IMR-90 (cell line): ENCODE measurements around the gene LRRC72. TPM values are rescaled to one million over a fixed set of nuclear protein-coding genes. Genes with fewer than 3 reads are reported as not detected.

Experiments
- ATAC-seq: fragments of 200-7000 bp; cut with Tn5 transposase; 2 replicates; pipeline ENCODE4 v1.9.1; 2020; ENCODE audit warnings: low read depth, mild to moderate bottlenecking, moderate library complexity
- BruUV-seq: library from RNA; stranded (reverse); fragments of 400-500 nt; replicated peaks from 2 replicates; lab custom pipeline; 2021; lab: Mats Ljungman, UMichigan
- CTCF ChIA-PET: fragments of 300-600 bp; formaldehyde crosslinking; extraction: SDS; loops from one replicate; lab custom pipeline; 2021; ENCODE audit warnings: antibody characterized with exemption; lab: Yijun Ruan, JAX
- POLR2A ChIA-PET: fragments of 300-600 bp; sonication (Branson Sonifier 250); formaldehyde crosslinking; loops from one replicate; lab custom pipeline; 2022; ENCODE audit warnings: antibody characterized with exemption; ENCODE audit not compliant: unreplicated experiment; lab: Charles Lee
- DNase-seq: peaks from one replicate; pipeline ENCODE4 v3.0.0; 2013
- H2AFZ ChIP-seq: replicated peaks from 2 replicates; pipeline ENCODE3; 2013; ENCODE audit warnings: low read length, mild to moderate bottlenecking; ENCODE audit not compliant: poor library complexity
- H2AK5ac ChIP-seq: 2 replicates; pipeline ENCODE4 v1.6.1; 2013; ENCODE audit warnings: low read depth, low read length, inconsistent platforms
- H2AK9ac ChIP-seq: replicated peaks from 2 replicates; pipeline ENCODE3; 2013; ENCODE audit warnings: mild to moderate bottlenecking, low read depth, low read length, moderate library complexity; ENCODE audit not compliant: poor library complexity
- H2BK120ac ChIP-seq: 2 replicates; pipeline ENCODE4 v1.6.1; 2013; ENCODE audit warnings: low read depth, low read length, inconsistent platforms
- H2BK15ac ChIP-seq: 3 replicates; pipeline ENCODE4 v1.6.1; 2013; ENCODE audit warnings: low read depth, low read length, inconsistent platforms
- H2BK20ac ChIP-seq: 2 replicates; pipeline ENCODE4 v1.6.1; 2013; ENCODE audit warnings: low read depth, mild to moderate bottlenecking, inconsistent platforms, low read length, moderate library complexity
- H2BK5ac ChIP-seq: 2 replicates; pipeline ENCODE4 v1.6.1; 2013; ENCODE audit warnings: mild to moderate bottlenecking, low read depth, low read length, inconsistent platforms; ENCODE audit not compliant: poor library complexity, severe bottlenecking
- H3K14ac ChIP-seq: replicated peaks from 2 replicates; pipeline ENCODE4 v1.6.1; 2013; ENCODE audit warnings: low read depth, low read length, inconsistent platforms
- H3K18ac ChIP-seq: 2 replicates; pipeline ENCODE4 v1.6.1; 2013; ENCODE audit warnings: low read depth, low read length, control low read depth
- H3K23ac ChIP-seq: 2 replicates; pipeline ENCODE4 v1.6.1; 2013; ENCODE audit warnings: low read depth, low read length, inconsistent platforms
- H3K27ac ChIP-seq: 2 replicates; pipeline ENCODE4 v1.5.1; 2013; ENCODE audit warnings: mild to moderate bottlenecking, control low read depth, low read length; ENCODE audit not compliant: insufficient read depth
- H3K27me3 ChIP-seq: 2 replicates; pipeline ENCODE4 v1.6.1; 2013; ENCODE audit warnings: low read length; ENCODE audit not compliant: control insufficient read depth, insufficient read depth
- H3K36me3 ChIP-seq: 2 replicates; pipeline ENCODE4 v1.6.1; 2013; ENCODE audit warnings: low read length, mixed read lengths; ENCODE audit not compliant: control insufficient read depth, insufficient read depth
- H3K4ac ChIP-seq: 2 replicates; pipeline ENCODE4 v1.6.1; 2013; ENCODE audit warnings: low read depth, low read length, inconsistent platforms
- H3K4me1 ChIP-seq: 2 replicates; pipeline ENCODE4 v1.6.1; 2013; ENCODE audit warnings: low read length, mixed read lengths; ENCODE audit not compliant: control insufficient read depth, insufficient read depth
- H3K4me2 ChIP-seq: 2 replicates; pipeline ENCODE4 v1.6.1; 2013; ENCODE audit warnings: low read depth, mild to moderate bottlenecking, control low read depth, low read length, moderate library complexity
- H3K4me3 ChIP-seq: 2 replicates; pipeline ENCODE4 v1.5.1; 2013; ENCODE audit warnings: low read depth, mild to moderate bottlenecking, control low read depth, low read length, moderate library complexity; ENCODE audit not compliant: insufficient read depth
- H3K56ac ChIP-seq: 2 replicates; pipeline ENCODE4 v1.6.1; 2013; ENCODE audit warnings: low read length, inconsistent platforms; ENCODE audit not compliant: insufficient read depth; ENCODE audit errors: extremely low read depth
- H3K79me1 ChIP-seq, 2 experiments: 2 replicates each; pipeline ENCODE4 v1.6.1; 2013; ENCODE audit warnings: low read length in 2 of 2, inconsistent platforms in 1 of 2, low read depth in 1 of 2
- H3K9ac ChIP-seq: 2 replicates; pipeline ENCODE4 v1.6.1; 2013; ENCODE audit warnings: low read depth, low read length, control low read depth
- H3K9me1 ChIP-seq: 2 replicates; pipeline ENCODE4 v1.6.1; 2013; ENCODE audit warnings: low read length, inconsistent platforms; ENCODE audit not compliant: insufficient read depth
- H3K9me3 ChIP-seq: 2 replicates; pipeline ENCODE4 v1.6.1; 2013; ENCODE audit warnings: low read length; ENCODE audit not compliant: control insufficient read depth, insufficient read depth
- H4K20me1 ChIP-seq: 2 replicates; pipeline ENCODE4 v1.6.1; 2013; ENCODE audit warnings: low read length, inconsistent platforms; ENCODE audit not compliant: insufficient read depth
- H4K5ac ChIP-seq: 2 replicates; pipeline ENCODE4 v1.6.1; 2013; ENCODE audit warnings: mild to moderate bottlenecking, low read depth, low read length, control low read depth
- H4K8ac ChIP-seq, 2 experiments: 2 replicates each; pipeline ENCODE4 v1.6.1; 2013; ENCODE audit warnings: low read depth in 2 of 2, low read length in 2 of 2, control low read depth in 1 of 2, inconsistent platforms in 1 of 2
- H4K91ac ChIP-seq: 2 replicates; pipeline ENCODE4 v1.6.1; 2013; ENCODE audit warnings: low read depth, low read length, inconsistent platforms; ENCODE audit not compliant: insufficient read depth
- BHLHE40 ChIP-seq: fragments of 150-350 bp; IDR thresholded peaks from 2 replicates; pipeline ENCODE4 v1.6.1; 2016; ENCODE audit warnings: mild to moderate bottlenecking, low read depth, low read length
- CHD1 ChIP-seq: IDR thresholded peaks from 2 replicates; pipeline ENCODE4 v1.6.1; 2012; ENCODE audit warnings: low read depth, low read length, improper control_type of control experiment
- FOS ChIP-seq: fragments of 150-350 bp; IDR thresholded peaks from 2 replicates; pipeline ENCODE4 v1.6.1; 2016; ENCODE audit warnings: low read depth, low read length
- MAZ ChIP-seq: IDR thresholded peaks from 2 replicates; pipeline ENCODE4 v1.6.1; 2012; ENCODE audit warnings: low read depth, mild to moderate bottlenecking, low read length, improper control_type of control experiment, moderate library complexity, borderline replicate concordance
- MXI1 ChIP-seq: IDR thresholded peaks from 2 replicates; pipeline ENCODE4 v1.6.1; 2012; ENCODE audit warnings: low read depth, mild to moderate bottlenecking, low read length, moderate library complexity, borderline replicate concordance
- NFE2L2 ChIP-seq: fragments of 150-350 bp; IDR thresholded peaks from 2 replicates; pipeline ENCODE4 v1.6.1; 2016; ENCODE audit warnings: low read depth, mild to moderate bottlenecking, low read length
- POLR2A ChIP-seq: IDR thresholded peaks from 2 replicates; pipeline ENCODE4 v1.6.1; 2012; ENCODE audit warnings: mild to moderate bottlenecking, low read depth, low read length
- RAD21 ChIP-seq: IDR thresholded peaks from 2 replicates; pipeline ENCODE4 v1.6.1; 2012; ENCODE audit warnings: low read length, improper control_type of control experiment
- RCOR1 ChIP-seq: IDR thresholded peaks from 2 replicates; pipeline ENCODE4 v1.6.1; 2012; ENCODE audit warnings: mild to moderate bottlenecking, low read length, improper control_type of control experiment; ENCODE audit not compliant: insufficient replicate concordance
- RFX5 ChIP-seq: IDR thresholded peaks from 2 replicates; pipeline ENCODE4 v1.8.0; 2012; ENCODE audit warnings: low read depth, mild to moderate bottlenecking, low read length, moderate library complexity
- SMC3 ChIP-seq: fragments of 150-350 bp; IDR thresholded peaks from 2 replicates; pipeline ENCODE4 v1.6.1; 2016; ENCODE audit warnings: low read depth, mild to moderate bottlenecking, antibody characterized with exemption, low read length, moderate library complexity
- USF2 ChIP-seq: fragments of 150-350 bp; IDR thresholded peaks from 2 replicates; pipeline ENCODE4 v1.6.1; 2017; ENCODE audit warnings: mild to moderate bottlenecking, antibody characterized with exemption, low read length, low read depth
- WGBS, 2 experiments: methylation state at CpG; one replicate each; pipeline versions ENCODE4 v1.1.5 to v1.1.7; 2013; ENCODE audit warnings: missing lambda C conversion rate in 2 of 2; ENCODE audit not compliant: insufficient read length in 1 of 2; ENCODE audit errors: extremely low coverage in 2 of 2; 5-methylcytosine and 5-hydroxymethylcytosine counted together
- dilution Hi-C: fragments of 300-500 bp; cut with HindIII; formaldehyde crosslinking; loops from one replicate; pipeline ENCODE4 v1.14.3; 2018; ENCODE audit warnings: low sequenced_read_pairs; ENCODE audit not compliant: unreplicated experiment
- in situ Hi-C: fragments of 300-500 bp; cut with MboI; formaldehyde crosslinking; loops from 3 replicates; pipeline ENCODE4 v1.14.3; 2019; ENCODE audit warnings: low sequenced_read_pairs, inconsistent platforms, mixed read lengths
- intact Hi-C: fragments of 100-400 bp; cut with micrococcal nuclease; formaldehyde crosslinking; loops from 2 replicates; pipeline ENCODE4 v1.10.0; 2022
- polyA plus RNA-seq, 3 experiments: library from polyadenylated mRNA; depleted of rRNA; stranded (reverse); fragments of >200 nt; gene quantifications; 2 replicates each; pipeline ENCODE4 v1.2.3, GENCODE V29; 2012; ENCODE audit warnings: low replicate concordance in 1 of 3
- total RNA-seq: library from RNA; depleted of rRNA; stranded (reverse); fragments of >200 nt; gene quantifications from 2 replicates; pipeline ENCODE4 v1.2.3, GENCODE V29; 2012
- TF ChIP-seq, protein P1 (sequence below): fragments of 150-350 bp; IDR thresholded peaks from 2 replicates; pipeline ENCODE4 v1.6.1; 2016; ENCODE audit warnings: low read depth, mild to moderate bottlenecking, low read length, moderate library complexity, borderline replicate concordance
- TF ChIP-seq, protein P2 (sequence below): conservative IDR thresholded peaks from 2 replicates; pipeline ENCODE4 v1.5.1; 2012; ENCODE audit warnings: mild to moderate bottlenecking, low read depth, low read length, improper control_type of control experiment

LRRC72 gene
- total and polyA plus RNA-seq, 2 of the 4 experiments (the other 2 are of a cell fraction) = not detected

DNA sequence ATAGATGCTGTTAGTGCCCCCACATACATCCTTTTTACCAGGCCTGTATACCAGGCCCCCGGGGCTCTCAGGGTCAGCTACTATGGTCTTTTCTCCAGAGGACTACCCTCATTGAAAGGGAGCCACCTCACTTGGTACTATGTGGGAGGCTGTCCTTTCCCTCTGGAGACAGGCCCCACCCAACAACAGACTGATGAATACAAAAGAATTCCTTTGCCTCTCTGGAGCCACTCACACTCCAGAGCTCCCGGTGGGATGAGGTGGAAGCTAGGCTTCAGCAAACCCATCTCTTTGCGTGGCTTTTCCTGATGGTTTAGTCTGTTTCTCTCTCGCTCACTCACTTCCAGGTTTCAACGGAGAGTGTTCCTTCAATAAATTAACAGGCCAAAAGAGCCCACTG lies 88.6 kb downstream of the LRRC72 start:
- no peaks in the 10 kb centered on the region for H3K9me3 ChIP-seq
- H3K9me1 ChIP-seq = peaks cover 5% of the 10 kb centered on the region; the same call in 1 of the 2 replicates
- H2AK9ac ChIP-seq = no peak overlapping the region
- no peak overlapping the region for H3K56ac ChIP-seq
- H4K5ac ChIP-seq = no peak overlapping the region
- H3K4me2 ChIP-seq = no peak overlapping the region
- H4K8ac ChIP-seq = no peak overlapping the region
- DNase-seq (no peak), ATAC-seq (no peak; the same call in 1 of the 2 replicates)
- TF ChIP-seq BHLHE40 (no peak), MAZ (no peak), RFX5 (no peak), MXI1 (no peak), USF2 (no peak), RCOR1 (no peak), NFE2L2 (no peak), POLR2A (no peak), FOS (no peak), SMC3 (no peak), CHD1 (no peak), RAD21 (no peak)
- TF ChIP-seq, protein P1, sequence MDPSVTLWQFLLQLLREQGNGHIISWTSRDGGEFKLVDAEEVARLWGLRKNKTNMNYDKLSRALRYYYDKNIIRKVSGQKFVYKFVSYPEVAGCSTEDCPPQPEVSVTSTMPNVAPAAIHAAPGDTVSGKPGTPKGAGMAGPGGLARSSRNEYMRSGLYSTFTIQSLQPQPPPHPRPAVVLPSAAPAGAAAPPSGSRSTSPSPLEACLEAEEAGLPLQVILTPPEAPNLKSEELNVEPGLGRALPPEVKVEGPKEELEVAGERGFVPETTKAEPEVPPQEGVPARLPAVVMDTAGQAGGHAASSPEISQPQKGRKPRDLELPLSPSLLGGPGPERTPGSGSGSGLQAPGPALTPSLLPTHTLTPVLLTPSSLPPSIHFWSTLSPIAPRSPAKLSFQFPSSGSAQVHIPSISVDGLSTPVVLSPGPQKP = no peak
- TF ChIP-seq, protein P2, sequence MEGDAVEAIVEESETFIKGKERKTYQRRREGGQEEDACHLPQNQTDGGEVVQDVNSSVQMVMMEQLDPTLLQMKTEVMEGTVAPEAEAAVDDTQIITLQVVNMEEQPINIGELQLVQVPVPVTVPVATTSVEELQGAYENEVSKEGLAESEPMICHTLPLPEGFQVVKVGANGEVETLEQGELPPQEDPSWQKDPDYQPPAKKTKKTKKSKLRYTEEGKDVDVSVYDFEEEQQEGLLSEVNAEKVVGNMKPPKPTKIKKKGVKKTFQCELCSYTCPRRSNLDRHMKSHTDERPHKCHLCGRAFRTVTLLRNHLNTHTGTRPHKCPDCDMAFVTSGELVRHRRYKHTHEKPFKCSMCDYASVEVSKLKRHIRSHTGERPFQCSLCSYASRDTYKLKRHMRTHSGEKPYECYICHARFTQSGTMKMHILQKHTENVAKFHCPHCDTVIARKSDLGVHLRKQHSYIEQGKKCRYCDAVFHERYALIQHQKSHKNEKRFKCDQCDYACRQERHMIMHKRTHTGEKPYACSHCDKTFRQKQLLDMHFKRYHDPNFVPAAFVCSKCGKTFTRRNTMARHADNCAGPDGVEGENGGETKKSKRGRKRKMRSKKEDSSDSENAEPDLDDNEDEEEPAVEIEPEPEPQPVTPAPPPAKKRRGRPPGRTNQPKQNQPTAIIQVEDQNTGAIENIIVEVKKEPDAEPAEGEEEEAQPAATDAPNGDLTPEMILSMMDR = no peak
- no peak overlapping the region for H2AK5ac ChIP-seq
- intact Hi-C loops (no loop called here), in situ Hi-C loops (loop anchor here (25.0 kb wide), 1 partner anchor 297 kb away; no protein-coding TSS in a partner anchor), dilution Hi-C loops (no loop called here)
- no peaks in the 10 kb centered on the region for H3K27me3 ChIP-seq
- BruUV-seq = no TSS peak
- H2AFZ ChIP-seq = no peak overlapping the region
- no peak overlapping the region for H3K4me3 ChIP-seq
- H3K79me1 ChIP-seq = peaks cover 5 to 6% of the 10 kb centered on the region in 2 experiments; a peak in 3 of 4 replicates
- no peak overlapping the region for H3K9ac ChIP-seq
- peaks cover 5% of the 10 kb centered on the region for H3K4me1 ChIP-seq
- H4K20me1 ChIP-seq = no peaks in the 10 kb centered on the region
- ChIA-PET POLR2A (no interaction called here), CTCF (no interaction called here)
- H3K27ac ChIP-seq = no peak overlapping the region
- H2BK15ac ChIP-seq = no peak overlapping the region
- H3K36me3 ChIP-seq = peaks cover 11% of the 10 kb centered on the region
- H4K91ac ChIP-seq = no peak overlapping the region
- H3K4ac ChIP-seq = no peak overlapping the region
- no peak overlapping the region for H2BK5ac ChIP-seq
- no peak overlapping the region for H3K18ac ChIP-seq
- H2BK20ac ChIP-seq = no peak overlapping the region
- H3K14ac ChIP-seq = no peak overlapping the region
- no peak overlapping the region for H2BK120ac ChIP-seq
- WGBS, 2 experiments = no CpG with 5 or more reads among the region's 5 CpGs
- H3K23ac ChIP-seq = no peak overlapping the region
